T-helper 2 cell (primary cell): ENCODE measurements around the gene PLOD3.
A peak's percentile ranks its signal among the peaks of the same experiment; 100 is the strongest.

ENCODE experiments used
- DNase-seq, 5 experiments: peaks; one replicate each; pipeline versions ENCODE4 v3.0.0 to v3.0.0-alpha.2; 2012 to 2022

Gene PLOD3

GRCh38 chr7:101177644-101178043 lies 39.7 kb downstream of the PLOD3 start:
- no peak for DNase-seq

DNA sequence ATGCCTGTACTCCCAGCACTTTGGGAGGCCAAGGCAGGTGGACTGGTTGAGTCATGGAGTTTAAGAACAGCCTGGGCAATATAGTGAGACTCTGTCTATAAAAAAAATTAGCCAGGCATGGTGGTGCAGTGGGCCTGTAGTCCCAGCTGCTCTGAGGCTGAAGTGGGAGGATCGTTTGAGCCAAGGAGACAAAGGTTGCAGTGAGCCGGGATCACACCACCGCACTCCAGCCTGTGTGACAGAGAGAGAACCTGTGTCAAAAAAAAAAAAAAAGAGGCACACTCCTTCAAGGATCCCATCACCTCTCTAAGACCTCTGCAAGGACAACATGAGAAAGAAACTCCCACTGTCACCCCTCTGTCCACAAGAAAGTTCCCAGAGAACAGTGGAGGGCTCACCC lies 41.7 kb downstream of the PLOD3 start:
- DNase-seq = no peak

- DNase-seq = no peak
Observed at GRCh38 chr7:101174322-101174854, 43.0 kb downstream of the PLOD3 start.

GRCh38 chr7:101173752-101174244 lies 43.6 kb downstream of the PLOD3 start:
- DNase-seq = peak in 4 of 5 experiments; percentile 30 to 70 (median 54)

DNA sequence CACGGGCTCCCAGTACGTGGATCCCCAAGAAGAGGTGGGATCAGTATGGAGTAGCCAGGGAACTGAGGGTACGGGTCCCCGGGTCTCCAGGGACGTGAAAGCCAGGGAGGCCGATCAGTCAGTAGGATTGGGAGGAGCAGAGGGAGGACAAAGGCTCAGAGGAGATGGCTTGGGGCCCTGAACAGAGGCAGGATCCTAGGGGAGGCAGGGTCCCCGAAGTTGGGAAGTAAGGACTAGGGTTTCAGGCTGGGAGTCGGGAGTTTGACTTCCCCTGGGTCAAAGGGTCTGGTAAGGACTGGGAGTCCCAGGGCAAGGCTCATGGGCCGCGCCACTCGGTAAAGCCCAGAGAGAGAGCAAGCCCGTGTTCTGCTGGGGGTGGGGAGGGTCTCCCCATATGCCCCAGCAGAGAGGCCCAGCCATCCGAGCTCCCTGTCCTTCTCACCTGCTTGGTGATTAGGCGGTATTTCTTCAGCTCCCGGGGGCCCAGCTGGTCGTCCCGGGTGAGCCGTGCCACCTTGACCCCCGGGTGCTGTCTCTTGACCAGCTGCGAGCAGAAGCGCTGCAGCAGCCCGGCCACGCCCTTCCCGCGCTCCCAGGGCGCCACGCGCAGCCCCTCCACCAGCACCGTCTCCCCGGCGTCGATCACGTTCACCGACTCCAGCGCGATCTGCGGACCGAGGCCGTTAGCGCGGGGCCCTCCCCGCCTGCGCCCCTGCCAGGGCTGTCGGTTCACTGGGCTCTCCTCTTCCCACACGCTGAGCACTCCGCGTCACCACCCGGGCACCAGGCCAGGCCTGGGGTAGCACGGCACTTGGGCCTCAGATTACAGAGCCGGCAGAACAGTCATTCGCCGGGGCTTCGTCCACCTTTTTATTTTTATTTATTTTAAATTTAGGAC lies 44.3 kb downstream of the PLOD3 start:
- DNase-seq = no peak

- peak in 1 of 5 experiments; percentile 50 for DNase-seq
Observed at GRCh38 chr7:101172005-101172853, 45.2 kb downstream of the PLOD3 start.

DNA sequence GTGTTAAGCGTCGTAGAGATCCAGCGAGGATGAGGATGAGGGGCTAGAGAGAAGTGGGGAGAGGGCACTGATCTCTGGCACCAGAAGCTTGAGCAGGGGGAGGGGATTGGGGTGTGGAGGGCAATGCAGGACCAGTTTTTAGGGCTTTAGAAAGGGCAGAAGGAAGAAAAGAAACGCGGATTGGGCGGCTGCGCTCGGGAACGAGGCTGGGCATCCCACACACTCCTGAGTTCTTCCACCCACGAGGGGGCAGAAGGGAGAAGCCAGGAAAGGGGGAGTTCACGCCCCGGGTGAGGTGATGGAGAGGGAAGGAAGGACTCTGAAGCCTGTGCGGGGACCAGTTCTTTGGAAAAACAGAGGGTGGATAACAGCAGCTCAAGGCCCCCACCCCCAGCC lies 45.9 kb downstream of the PLOD3 start:
- no peak for DNase-seq

GRCh38 chr7:101170617-101171441 lies 46.6 kb downstream of the PLOD3 start:
- DNase-seq = peak in 1 of 5 experiments; percentile 33

- peak; percentile 61 to 74 (median 69) for DNase-seq
Observed at GRCh38 chr7:101169838-101170551, 47.4 kb downstream of the PLOD3 start.

DNA sequence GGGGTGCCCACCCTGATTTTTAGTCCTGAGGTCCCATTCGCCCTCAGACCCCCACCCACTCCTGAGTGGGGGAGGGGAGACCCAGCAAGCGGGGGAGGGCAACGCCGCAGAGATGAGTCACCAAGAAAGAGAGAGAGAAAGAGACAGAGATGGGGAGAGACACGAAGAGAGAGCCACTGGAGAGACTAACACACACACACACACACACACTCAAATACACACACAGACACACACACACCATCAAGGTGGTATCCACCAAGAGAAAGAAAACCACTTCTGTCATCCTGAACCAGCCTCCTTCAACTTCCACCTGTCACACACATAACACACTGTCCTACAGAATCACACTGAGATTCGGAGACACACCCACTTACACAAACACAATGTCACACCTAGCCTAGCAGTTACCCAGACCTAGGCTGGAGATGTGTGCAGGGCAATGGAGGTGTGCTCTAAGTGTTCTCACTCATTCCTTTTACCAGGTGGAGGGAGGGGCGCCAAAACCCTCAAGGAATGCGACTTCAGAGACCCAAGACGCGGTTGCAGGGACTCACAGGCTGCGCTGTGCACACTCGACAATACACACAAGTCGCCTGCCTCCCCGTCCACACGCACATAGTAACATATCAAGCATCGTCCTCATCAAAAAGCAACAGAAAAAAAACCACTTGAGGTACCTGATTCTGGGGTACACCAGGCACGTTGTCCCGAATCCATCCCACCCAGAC lies 48.1 kb downstream of the PLOD3 start:
- DNase-seq = no peak

DNA sequence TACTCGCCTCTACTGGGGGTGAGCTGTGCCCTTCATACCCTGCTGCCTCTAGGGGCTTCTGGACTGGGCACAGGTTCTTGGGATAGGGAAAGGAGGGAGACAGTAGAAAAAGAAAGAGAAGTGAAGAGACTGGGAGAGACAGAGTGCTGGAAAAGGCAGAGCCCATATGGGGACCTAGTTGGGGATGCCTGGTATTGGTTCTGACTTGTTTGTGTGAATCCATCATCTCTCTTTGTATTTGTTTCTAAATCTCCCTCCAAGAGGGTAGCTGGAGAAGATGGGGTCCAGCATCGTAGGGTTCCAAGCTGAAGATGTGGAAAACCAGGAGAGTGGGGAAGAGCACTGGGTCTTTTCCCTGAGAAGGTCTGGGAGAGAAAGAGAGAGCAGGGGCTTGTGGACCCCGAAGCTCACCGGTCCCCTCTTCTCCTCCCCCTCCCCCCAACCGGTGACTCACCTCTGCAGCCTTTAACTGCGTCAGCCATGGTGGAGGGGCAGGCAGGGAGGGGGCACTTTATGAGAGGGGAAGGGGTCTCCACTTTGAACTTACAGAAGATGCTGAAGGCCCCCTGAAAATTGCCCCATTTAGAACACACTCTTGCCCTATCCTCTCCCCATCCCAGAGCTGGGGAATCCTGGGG lies 48.9 kb downstream of the PLOD3 start:
- DNase-seq = no peak

DNA sequence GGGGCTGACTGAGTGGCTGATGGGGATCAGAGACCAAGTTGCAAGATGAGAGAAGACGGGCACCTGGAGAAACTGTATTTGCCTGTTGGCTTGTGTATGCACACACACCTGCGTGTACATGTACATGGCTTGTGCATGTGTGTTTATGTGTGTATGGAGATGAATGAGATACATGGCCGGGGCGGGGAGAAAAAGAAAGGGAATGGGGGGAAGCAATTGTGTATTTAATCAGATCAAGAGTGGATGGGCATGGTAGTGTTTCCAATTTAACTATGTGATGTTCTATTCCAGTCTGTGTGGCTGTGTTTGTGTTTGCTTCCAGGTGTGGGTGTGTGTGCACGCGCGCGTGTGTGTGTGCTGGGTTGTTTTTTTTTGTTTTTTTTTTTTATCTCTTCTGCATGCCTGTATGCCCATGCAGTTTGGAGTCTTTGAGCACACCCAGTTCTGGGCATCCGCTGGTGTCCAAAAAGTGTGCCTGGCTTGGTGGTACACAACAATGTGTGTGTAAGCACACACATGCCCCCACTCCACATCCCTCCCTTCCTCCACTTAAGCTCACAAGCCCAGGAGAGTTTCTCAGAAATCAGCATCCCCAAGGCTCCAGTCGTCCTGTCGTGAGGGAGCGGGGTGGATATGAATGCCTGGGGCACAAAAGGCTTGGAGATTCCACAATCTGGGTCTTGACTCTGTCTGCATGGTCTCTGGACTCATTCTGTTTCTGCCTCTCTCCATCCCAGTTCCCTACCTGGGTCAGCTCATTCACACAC lies 49.6 kb downstream of the PLOD3 start:
- no peak for DNase-seq

DNA sequence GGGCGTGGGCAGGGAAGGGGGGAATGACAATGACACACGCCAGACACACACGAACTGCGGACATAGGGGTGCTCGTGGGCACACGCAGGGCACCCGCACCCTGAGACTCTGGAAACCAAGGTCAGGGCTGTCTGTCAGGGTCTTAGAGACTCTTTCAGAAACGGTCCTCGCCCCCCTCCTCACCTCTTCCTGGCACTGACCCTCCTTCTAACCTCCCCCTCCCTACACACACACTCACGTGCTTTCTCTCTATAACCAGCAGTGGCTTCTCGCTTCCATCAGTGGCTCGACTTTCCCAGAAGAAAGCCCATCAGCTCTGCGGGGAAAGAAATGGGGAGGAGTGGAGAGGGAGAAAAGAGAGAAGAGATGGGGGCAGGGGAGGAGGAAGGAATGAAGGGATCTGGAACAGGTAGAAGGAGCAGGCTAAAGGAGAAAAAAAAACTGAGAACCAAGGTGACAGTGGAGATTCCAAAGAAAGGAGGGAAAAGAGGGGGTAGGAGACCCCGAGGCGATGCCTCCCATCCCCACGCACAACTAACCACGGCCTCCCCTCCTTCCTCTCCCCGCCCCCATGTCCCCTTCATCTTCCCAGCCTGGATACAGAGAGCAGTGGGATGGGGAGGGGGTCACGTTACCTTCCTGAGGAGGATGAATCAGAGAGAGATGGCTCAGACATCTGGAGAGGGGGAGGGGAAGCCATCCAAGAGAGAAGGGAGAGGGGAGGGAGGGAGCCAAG lies 50.3 kb downstream of the PLOD3 start:
- no peak for DNase-seq

DNA sequence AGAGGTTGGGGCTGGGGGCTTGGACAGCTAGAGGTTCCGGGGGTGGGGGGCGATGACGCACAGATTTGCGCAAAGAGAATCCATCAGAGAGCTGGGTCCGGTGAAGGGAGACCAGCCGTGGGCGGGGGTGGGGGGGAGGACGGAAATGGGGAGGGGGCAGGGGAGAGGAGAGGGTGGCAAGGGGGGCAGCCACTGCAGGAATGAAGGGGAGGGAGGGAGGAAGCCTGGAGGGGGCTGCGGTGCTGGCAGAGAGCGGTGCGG lies 50.8 kb downstream of the PLOD3 start:
- no peak for DNase-seq

GRCh38 chr7:101165958-101166647 lies 51.3 kb downstream of the PLOD3 start:
- DNase-seq = no peak

DNA sequence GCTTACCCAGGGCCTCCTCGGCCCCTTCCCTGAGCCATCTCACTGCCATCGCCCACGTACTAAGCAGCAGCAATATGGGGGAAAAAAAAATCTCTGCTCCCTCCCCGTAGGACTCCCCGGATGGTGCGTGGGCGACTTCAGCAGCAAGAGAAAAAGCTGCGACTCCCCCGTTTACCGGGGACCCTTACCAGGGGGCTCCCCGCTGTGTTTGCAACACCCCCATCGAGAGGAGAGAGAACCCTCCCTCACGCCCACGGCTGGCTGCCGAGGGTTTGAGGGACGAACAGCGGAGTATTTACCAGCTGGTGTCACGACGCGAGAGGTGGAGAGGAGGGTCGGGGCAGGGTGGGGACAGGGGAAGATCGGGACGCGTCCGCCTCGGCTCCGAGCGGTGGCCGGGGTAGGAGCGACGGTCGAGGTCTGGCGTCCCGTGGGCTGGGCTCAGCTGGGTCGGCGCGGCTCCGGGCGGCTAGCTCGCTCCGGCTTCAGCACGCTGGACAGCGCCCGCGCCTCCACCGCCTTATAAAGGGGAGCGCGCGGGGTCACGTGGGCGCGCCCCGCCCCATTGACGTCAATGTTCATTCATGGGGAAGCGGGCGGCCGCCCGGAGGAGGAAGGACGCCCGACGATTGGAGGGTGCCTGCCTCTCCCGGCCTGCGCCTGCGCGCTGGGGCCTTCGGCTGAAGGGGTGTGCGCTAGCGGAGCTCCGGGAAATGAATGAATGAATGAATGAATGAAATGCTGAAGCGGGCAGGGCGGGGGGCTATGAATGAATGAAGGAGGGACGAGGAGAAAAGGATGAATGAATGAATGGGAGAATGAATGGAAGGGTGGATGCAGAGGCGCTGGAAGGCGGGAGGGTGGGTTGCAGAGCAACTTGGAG lies 52.1 kb downstream of the PLOD3 start, which contains the start of gene VGF:
VGF (minus strand) TSS at position 495 of the 883 bp plus-strand sequence. CDS start 726 bp downstream, outside the sequence.
- peak; percentile 83 to 95 (median 86) for DNase-seq
